HFFc6 (cell line): ENCODE data around the gene SPACA4. TPM values are rescaled to one million over a fixed set of nuclear protein-coding genes. Genes with fewer than 3 reads are reported as not detected.

ENCODE experiments used
- DNase-seq: peaks from one replicate; pipeline ENCODE4 v3.0.0-alpha.2; 2018
- H3K27ac Mint-ChIP-seq: 2 replicates; pipeline ENCODE4 v1.8.0; 2020; ENCODE audit warnings: mild to moderate bottlenecking, mixed read lengths
- H3K27me3 Mint-ChIP-seq: 2 replicates; pipeline ENCODE4 v1.8.0; 2021; ENCODE audit warnings: mild to moderate bottlenecking, moderate library complexity, mixed read lengths; ENCODE audit not compliant: insufficient read depth
- H3K36me3 Mint-ChIP-seq: 2 replicates; pipeline ENCODE4 v1.8.0; 2021; ENCODE audit warnings: low read depth, mixed read lengths
- H3K4me1 Mint-ChIP-seq: 2 replicates; pipeline ENCODE4 v1.8.0; 2020; ENCODE audit warnings: low read depth, mixed read lengths
- H3K4me3 Mint-ChIP-seq: 2 replicates; pipeline ENCODE4 v1.8.0; 2020; ENCODE audit warnings: mild to moderate bottlenecking, moderate library complexity, mixed read lengths
- H3K9me3 Mint-ChIP-seq: 2 replicates; pipeline ENCODE4 v1.8.0; 2020; ENCODE audit warnings: mild to moderate bottlenecking, mixed read lengths
- CTCF ChIP-seq: fragments of 200-600 bp; sonication (generic); IDR thresholded peaks from 2 replicates; pipeline ENCODE4 v1.5.0; 2021; ENCODE audit warnings: antibody characterized with exemption, mild to moderate bottlenecking
- total RNA-seq, 6 experiments: library from RNA; stranded (reverse); fragmentation: NEBNext Ultra II Directional; extraction: Animal tissue kit (Norgen Biotek cat#: 25700); gene quantifications; 2 replicates in 1 of 6; 3 replicates in 5 of 6; pipeline ENCODE4 v1.2.3, GENCODE V29; 2021

The SPACA4 gene
- total RNA-seq, 6 experiments from 2014 or later, result not detected

DNA sequence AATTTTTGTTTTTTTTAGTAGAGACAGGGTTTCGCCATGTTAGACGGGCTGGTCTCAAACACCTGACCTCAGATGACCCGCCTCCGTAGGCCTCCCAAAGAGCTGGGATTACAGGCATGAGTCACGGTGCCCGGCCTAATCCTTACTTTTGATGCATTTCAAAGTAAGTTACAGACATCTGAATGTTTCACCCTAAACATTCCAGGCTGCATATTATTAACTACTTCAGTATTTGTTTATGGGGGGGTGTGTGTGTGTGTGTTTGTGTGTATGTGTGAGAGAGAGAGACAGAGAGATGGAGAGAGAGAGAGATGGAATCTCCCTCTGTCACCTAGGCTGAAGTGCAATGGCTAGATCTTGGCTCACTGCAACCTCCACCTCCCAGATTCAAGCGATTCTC lies 41.5 kb upstream of the SPACA4 start:
- no peaks in the 10 kb centered on the region for H3K9me3 Mint-ChIP-seq
- H3K36me3 Mint-ChIP-seq, result no peaks in the 10 kb centered on the region
- peaks cover 33% of the 10 kb centered on the region for H3K4me1 Mint-ChIP-seq
- no peak for TF ChIP-seq CTCF
- peak overlapping the region; percentile 8; the same call in 1 of the 2 replicates for H3K27ac Mint-ChIP-seq
- peak; percentile 74 for DNase-seq
- peaks cover 4% of the 10 kb centered on the region; the same call in 1 of the 2 replicates for H3K27me3 Mint-ChIP-seq
- H3K4me3 Mint-ChIP-seq, result no peak overlapping the region

- H3K4me3 Mint-ChIP-seq, result peak overlapping the region; percentile 65
- H3K9me3 Mint-ChIP-seq, result no peaks in the 10 kb centered on the region
- H3K36me3 Mint-ChIP-seq, result no peaks in the 10 kb centered on the region
- DNase-seq, result peak; percentile 89
- H3K4me1 Mint-ChIP-seq, result peaks cover 33% of the 10 kb centered on the region
- no peak for TF ChIP-seq CTCF
- peaks cover 8% of the 10 kb centered on the region for H3K27me3 Mint-ChIP-seq
- peak overlapping the region; percentile 82 for H3K27ac Mint-ChIP-seq
Measured at GRCh38 chr19:48568345-48568886, 38.1 kb upstream of the SPACA4 start.

- H3K36me3 Mint-ChIP-seq, result no peaks in the 10 kb centered on the region
- H3K27ac Mint-ChIP-seq, result no peak overlapping the region
- DNase-seq, result peak; percentile 21
- no peak overlapping the region for H3K4me3 Mint-ChIP-seq
- TF ChIP-seq CTCF, result no peak
- H3K9me3 Mint-ChIP-seq, result no peaks in the 10 kb centered on the region
- peaks cover 37% of the 10 kb centered on the region for H3K4me1 Mint-ChIP-seq
- H3K27me3 Mint-ChIP-seq, result peaks cover 8% of the 10 kb centered on the region
Measured at GRCh38 chr19:48569814-48570213, 36.7 kb upstream of the SPACA4 start.

DNA sequence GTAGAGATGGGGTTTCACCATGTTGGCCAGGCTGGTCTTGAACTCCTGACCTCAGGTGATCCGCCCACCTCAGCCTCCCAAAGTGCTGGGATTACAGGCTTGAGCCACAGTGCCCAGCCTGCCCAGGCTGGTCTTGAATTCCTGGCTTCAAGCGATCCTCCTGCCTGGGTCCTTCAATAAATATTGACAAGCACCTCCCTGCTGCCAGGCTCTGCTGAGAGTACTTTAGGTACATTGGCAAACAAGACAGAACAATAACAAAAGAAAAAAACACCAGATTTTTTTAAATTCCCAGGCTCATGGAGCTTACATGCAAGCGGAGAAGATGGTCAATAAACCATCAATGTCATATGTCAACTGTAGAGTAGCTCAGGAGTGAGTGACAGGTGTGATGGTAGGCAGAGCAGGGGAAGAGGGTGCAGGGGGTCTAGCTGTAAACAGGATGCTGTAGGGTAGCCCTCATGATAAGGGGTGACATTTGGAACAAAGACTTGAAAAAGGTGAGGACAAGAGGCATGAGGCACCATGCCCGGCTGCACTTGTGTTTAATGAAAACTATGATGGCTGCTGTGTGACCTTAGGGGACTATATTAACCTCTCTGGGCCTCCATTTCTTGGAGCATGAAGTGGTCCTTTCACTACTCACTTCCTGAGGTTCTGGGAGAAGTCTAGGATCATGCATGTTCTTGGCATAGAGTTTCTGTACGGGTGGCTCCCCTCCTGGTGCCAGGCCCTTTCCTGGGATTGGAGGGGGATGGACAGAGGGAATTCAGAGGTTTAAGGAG lies 35.0 kb upstream of the SPACA4 start:
- H3K4me1 Mint-ChIP-seq, result peaks cover 28% of the 10 kb centered on the region
- H3K4me3 Mint-ChIP-seq, result no peak overlapping the region
- H3K36me3 Mint-ChIP-seq, result no peaks in the 10 kb centered on the region
- no peak for DNase-seq
- H3K9me3 Mint-ChIP-seq, result no peaks in the 10 kb centered on the region
- TF ChIP-seq CTCF, result no peak
- H3K27ac Mint-ChIP-seq, result no peak overlapping the region
- peaks cover 8% of the 10 kb centered on the region for H3K27me3 Mint-ChIP-seq

- Mint-ChIP-seq H3K9me3 (no peaks in the 10 kb centered on the region), H3K4me3 (no peak overlapping the region), H3K4me1 (peaks cover 17% of the 10 kb centered on the region), H3K36me3 (no peaks in the 10 kb centered on the region), H3K27ac (no peak overlapping the region), H3K27me3 (peaks cover 6% of the 10 kb centered on the region)
- no peak for TF ChIP-seq CTCF
- no peak for DNase-seq
Measured at GRCh38 chr19:48573163-48573505, 33.4 kb upstream of the SPACA4 start.
